KMS-11 (cell line): ENCODE results near the gene GDF10.

ENCODE experiments used
- H2AFZ ChIP-seq: fragments of 200-600 bp; sonication (generic); 2 replicates; pipeline ENCODE4 v1.6.1; 2016; ENCODE audit warnings: antibody characterized with exemption, mixed run types, low read depth
- H3K27ac ChIP-seq: fragments of 200-600 bp; sonication (generic); 2 replicates; pipeline ENCODE4 v1.6.1; 2016; ENCODE audit warnings: mild to moderate bottlenecking, mixed run types
- H3K27me3 ChIP-seq: fragments of 200-600 bp; sonication (generic); 2 replicates; pipeline ENCODE4 v1.6.1; 2017; ENCODE audit warnings: mild to moderate bottlenecking, low read depth, mixed run types, moderate library complexity; ENCODE audit not compliant: insufficient read depth
- H3K36me3 ChIP-seq: fragments of 200-600 bp; sonication (generic); 2 replicates; pipeline ENCODE4 v1.6.1; 2017; ENCODE audit warnings: mild to moderate bottlenecking, mixed run types; ENCODE audit not compliant: insufficient read depth
- H3K4me1 ChIP-seq: fragments of 200-600 bp; sonication (generic); 2 replicates; pipeline ENCODE4 v1.6.1; 2016; ENCODE audit warnings: mild to moderate bottlenecking, low read depth, mixed run types; ENCODE audit not compliant: poor library complexity, severe bottlenecking
- H3K4me2 ChIP-seq: fragments of 200-600 bp; sonication (generic); 2 replicates; pipeline ENCODE4 v1.7.0; 2016; ENCODE audit warnings: mild to moderate bottlenecking, mixed run types
- H3K4me3 ChIP-seq: fragments of 200-600 bp; sonication (generic); IDR thresholded peaks from 2 replicates; pipeline ENCODE4 v1.6.1; 2017; ENCODE audit warnings: low read depth, low read length, mixed read lengths; ENCODE audit not compliant: insufficient read depth
- H3K79me2 ChIP-seq: fragments of 200-600 bp; sonication (generic); 2 replicates; pipeline ENCODE4 v1.6.1; 2016; ENCODE audit warnings: low read depth, mixed run types; ENCODE audit not compliant: insufficient read depth
- H3K9ac ChIP-seq: fragments of 200-600 bp; sonication (generic); 2 replicates; pipeline ENCODE4 v1.6.1; 2016; ENCODE audit warnings: mild to moderate bottlenecking, mixed run types
- H4K20me1 ChIP-seq: fragments of 200-600 bp; sonication (generic); 2 replicates; pipeline ENCODE4 v1.6.1; 2016; ENCODE audit warnings: mild to moderate bottlenecking, mixed run types; ENCODE audit not compliant: insufficient read depth
- TF ChIP-seq, protein P1 (sequence below): fragments of 200-600 bp; sonication (generic); conservative IDR thresholded peaks from 2 replicates; pipeline ENCODE4 v1.6.1; 2017; ENCODE audit warnings: low read depth, mild to moderate bottlenecking, antibody characterized with exemption, low read length, moderate library complexity, mixed read lengths

Gene GDF10

DNA sequence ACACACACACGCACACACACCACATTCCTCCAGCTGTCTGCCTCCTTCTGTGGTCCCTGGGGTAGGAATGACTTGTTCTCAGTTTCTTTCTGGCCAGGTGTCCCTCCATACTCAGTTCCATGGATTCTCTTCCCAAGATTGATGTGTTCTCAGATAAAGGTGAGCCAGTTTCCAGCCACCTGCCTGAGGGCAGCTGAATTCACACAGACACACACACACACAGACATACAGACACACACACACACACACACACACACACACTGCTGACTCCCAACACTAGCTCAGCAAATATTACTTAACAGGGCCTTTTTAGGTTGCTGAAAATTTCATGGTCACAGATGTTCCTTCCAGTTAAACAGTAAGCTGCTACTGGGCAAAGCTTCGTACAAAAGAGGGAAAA lies 45.4 kb upstream of the GDF10 start:
- H3K4me1 ChIP-seq = no peaks in the 10 kb centered on the region

DNA sequence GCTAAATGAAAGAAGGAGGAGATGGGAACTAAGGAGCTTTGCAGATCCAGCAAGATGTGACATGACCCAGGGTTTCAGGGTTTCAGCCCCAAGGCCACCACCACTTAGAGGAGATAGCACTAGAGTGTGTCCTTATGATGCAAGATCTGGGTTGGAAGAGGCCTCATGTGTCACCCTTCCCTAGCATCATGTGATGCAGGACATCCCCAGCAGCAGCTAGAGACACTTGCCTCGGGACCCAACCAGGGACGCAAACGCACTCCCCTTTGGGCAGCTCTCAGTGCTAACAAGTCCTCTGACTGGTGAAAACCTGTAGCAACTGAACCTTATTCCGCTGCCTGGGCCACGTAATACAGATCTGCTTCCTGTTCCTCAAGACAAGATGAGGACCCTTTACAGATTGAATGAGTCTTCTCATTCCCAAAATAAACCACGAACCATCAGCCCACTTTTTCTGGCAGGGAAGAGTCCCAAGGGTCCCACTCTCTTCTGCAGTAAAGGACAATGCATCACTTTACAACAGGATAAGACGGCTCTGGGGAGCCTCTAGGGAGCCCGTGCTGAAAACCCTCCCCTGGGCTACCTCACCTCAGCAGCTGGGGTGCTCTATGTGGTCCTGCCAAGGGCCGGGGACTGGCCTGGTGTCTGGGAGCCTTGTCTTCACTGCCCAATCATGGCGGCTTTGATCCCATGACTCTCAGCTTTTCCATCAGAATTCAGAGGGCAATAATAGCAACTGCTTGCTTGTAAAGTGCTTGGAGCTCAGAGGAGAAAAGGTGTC lies 44.8 kb upstream of the GDF10 start:
- H3K27me3 ChIP-seq = no peaks in the 10 kb centered on the region
- H3K4me2 ChIP-seq = no peak overlapping the region
- no peak overlapping the region for H3K4me3 ChIP-seq
- TF ChIP-seq, protein P1, sequence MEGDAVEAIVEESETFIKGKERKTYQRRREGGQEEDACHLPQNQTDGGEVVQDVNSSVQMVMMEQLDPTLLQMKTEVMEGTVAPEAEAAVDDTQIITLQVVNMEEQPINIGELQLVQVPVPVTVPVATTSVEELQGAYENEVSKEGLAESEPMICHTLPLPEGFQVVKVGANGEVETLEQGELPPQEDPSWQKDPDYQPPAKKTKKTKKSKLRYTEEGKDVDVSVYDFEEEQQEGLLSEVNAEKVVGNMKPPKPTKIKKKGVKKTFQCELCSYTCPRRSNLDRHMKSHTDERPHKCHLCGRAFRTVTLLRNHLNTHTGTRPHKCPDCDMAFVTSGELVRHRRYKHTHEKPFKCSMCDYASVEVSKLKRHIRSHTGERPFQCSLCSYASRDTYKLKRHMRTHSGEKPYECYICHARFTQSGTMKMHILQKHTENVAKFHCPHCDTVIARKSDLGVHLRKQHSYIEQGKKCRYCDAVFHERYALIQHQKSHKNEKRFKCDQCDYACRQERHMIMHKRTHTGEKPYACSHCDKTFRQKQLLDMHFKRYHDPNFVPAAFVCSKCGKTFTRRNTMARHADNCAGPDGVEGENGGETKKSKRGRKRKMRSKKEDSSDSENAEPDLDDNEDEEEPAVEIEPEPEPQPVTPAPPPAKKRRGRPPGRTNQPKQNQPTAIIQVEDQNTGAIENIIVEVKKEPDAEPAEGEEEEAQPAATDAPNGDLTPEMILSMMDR = no peak
- H4K20me1 ChIP-seq = no peaks in the 10 kb centered on the region
- no peaks in the 10 kb centered on the region for H3K79me2 ChIP-seq
- H3K36me3 ChIP-seq = no peaks in the 10 kb centered on the region
- H3K4me1 ChIP-seq = no peaks in the 10 kb centered on the region
- H3K9ac ChIP-seq = no peak overlapping the region
- H3K27ac ChIP-seq = no peak overlapping the region
- no peak overlapping the region for H2AFZ ChIP-seq

More for the DNA sequence above, 45.4 kb upstream of the GDF10 start:
- no peak overlapping the region for H3K9ac ChIP-seq
- H3K4me2 ChIP-seq = no peak overlapping the region
- no peaks in the 10 kb centered on the region for H3K79me2 ChIP-seq
- no peaks in the 10 kb centered on the region for H3K27me3 ChIP-seq
- TF ChIP-seq, protein P1 = no peak
- H3K27ac ChIP-seq = no peak overlapping the region
- H3K36me3 ChIP-seq = no peaks in the 10 kb centered on the region
- no peak overlapping the region for H2AFZ ChIP-seq
- no peak overlapping the region for H3K4me3 ChIP-seq
- no peaks in the 10 kb centered on the region for H4K20me1 ChIP-seq

DNA sequence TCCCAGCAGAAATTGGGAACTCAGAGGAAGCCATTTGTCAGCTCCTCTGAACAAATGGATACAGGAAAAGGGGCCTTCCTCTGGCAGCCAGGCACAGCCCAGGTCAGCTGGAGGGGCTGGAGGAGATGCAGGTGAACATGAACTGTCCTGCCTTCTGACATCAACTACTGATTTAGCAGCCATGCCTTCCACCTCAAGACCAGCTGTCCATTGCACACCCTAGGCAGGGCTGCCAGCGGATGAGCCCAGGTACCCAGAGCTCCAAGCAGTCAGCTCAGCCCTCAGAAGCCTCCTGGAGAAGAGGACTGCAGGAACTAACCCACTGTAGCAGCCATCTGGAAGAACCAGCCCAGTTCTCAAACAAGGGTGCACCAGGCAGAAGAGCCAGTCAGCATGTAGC lies 44.1 kb upstream of the GDF10 start:
- TF ChIP-seq, protein P1 = no peak
- no peaks in the 10 kb centered on the region for H3K79me2 ChIP-seq
- H4K20me1 ChIP-seq = no peaks in the 10 kb centered on the region
- no peak overlapping the region for H3K27ac ChIP-seq
- H2AFZ ChIP-seq = no peak overlapping the region
- H3K4me3 ChIP-seq = no peak overlapping the region
- H3K4me1 ChIP-seq = no peaks in the 10 kb centered on the region
- no peak overlapping the region for H3K4me2 ChIP-seq
- H3K36me3 ChIP-seq = no peaks in the 10 kb centered on the region
- no peaks in the 10 kb centered on the region for H3K27me3 ChIP-seq
- H3K9ac ChIP-seq = no peak overlapping the region

DNA sequence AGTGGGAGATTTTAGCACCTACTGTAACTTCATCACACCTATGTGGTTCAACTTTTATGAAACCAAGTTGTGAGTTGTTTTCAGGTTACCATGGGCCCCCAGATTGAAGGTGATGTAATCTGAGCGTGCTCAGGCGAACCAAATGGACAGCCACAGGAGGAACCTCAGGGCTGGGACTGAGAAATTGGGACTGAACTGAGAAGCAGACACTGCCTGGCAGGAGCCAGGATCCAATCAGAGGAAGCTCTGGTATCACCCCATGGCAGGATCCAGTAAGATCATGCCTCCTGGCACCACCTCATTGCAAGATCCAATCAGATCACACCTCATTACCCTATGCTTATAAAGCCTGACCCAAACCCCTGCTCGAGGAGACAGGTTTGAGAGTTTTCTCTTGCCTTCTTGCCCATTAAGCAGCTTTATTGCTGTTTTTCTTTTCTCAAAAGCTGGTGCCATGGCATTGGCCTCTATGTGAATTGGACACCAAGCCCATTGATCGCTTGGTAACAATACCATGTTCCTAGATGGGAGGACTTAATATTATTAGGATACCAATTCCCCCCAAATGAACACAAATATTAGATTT lies 43.2 kb upstream of the GDF10 start:
- Histone ChIP-seq H3K4me3 (no peak overlapping the region), H3K36me3 (no peaks in the 10 kb centered on the region), H3K27ac (no peak overlapping the region), H3K4me2 (no peak overlapping the region), H3K4me1 (no peaks in the 10 kb centered on the region), H3K79me2 (no peaks in the 10 kb centered on the region), H3K27me3 (no peaks in the 10 kb centered on the region), H2AFZ (no peak overlapping the region), H3K9ac (no peak overlapping the region), H4K20me1 (no peaks in the 10 kb centered on the region)
- TF ChIP-seq, protein P1 = no peak
